PFSK-1 (cell line): Measurements from ENCODE around the gene SH3PXD2A.

Experiments
- FOXP2 ChIP-seq: optimal IDR thresholded peaks from 2 replicates; pipeline ENCODE3; 2011; ENCODE audit warnings: borderline replicate concordance, control low read depth, inconsistent platforms; ENCODE audit not compliant: insufficient read depth; ENCODE audit errors: extremely low read length, extremely low read depth
- POLR2AphosphoS5 ChIP-seq: IDR thresholded peaks from 2 replicates; pipeline ENCODE4 v1.6.1; 2012; ENCODE audit warnings: low read depth, mild to moderate bottlenecking, control low read depth, low read length, moderate library complexity
- SIN3A ChIP-seq: IDR thresholded peaks from 2 replicates; pipeline ENCODE4 v1.6.1; 2012; ENCODE audit warnings: mild to moderate bottlenecking, low read length, moderate library complexity, borderline replicate concordance; ENCODE audit not compliant: insufficient read depth
- TAF1 ChIP-seq: IDR thresholded peaks from 2 replicates; pipeline ENCODE4 v1.6.1; 2012; ENCODE audit warnings: low read length, control low read depth, borderline replicate concordance; ENCODE audit not compliant: insufficient read depth
- TF ChIP-seq, protein P1 (sequence below), 2 experiments: IDR thresholded peaks; 2 replicates each; pipeline versions ENCODE4 v1.6.1 to v1.8.0; 2011 to 2012; ENCODE audit warnings: low read depth in 2 of 2, low read length in 2 of 2, control low read depth in 1 of 2, inconsistent platforms in 1 of 2, mild to moderate bottlenecking in 1 of 2, moderate library complexity in 1 of 2; ENCODE audit not compliant: insufficient read depth in 1 of 2

The SH3PXD2A gene

GRCh38 chr10:103545771-103546281 is 309.6 kb downstream of the SH3PXD2A start:
- TF ChIP-seq SIN3A (no peak), POLR2AphosphoS5 (no peak), FOXP2 (no peak), TAF1 (no peak)
- TF ChIP-seq, protein P1, sequence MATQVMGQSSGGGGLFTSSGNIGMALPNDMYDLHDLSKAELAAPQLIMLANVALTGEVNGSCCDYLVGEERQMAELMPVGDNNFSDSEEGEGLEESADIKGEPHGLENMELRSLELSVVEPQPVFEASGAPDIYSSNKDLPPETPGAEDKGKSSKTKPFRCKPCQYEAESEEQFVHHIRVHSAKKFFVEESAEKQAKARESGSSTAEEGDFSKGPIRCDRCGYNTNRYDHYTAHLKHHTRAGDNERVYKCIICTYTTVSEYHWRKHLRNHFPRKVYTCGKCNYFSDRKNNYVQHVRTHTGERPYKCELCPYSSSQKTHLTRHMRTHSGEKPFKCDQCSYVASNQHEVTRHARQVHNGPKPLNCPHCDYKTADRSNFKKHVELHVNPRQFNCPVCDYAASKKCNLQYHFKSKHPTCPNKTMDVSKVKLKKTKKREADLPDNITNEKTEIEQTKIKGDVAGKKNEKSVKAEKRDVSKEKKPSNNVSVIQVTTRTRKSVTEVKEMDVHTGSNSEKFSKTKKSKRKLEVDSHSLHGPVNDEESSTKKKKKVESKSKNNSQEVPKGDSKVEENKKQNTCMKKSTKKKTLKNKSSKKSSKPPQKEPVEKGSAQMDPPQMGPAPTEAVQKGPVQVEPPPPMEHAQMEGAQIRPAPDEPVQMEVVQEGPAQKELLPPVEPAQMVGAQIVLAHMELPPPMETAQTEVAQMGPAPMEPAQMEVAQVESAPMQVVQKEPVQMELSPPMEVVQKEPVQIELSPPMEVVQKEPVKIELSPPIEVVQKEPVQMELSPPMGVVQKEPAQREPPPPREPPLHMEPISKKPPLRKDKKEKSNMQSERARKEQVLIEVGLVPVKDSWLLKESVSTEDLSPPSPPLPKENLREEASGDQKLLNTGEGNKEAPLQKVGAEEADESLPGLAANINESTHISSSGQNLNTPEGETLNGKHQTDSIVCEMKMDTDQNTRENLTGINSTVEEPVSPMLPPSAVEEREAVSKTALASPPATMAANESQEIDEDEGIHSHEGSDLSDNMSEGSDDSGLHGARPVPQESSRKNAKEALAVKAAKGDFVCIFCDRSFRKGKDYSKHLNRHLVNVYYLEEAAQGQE (IDR thresholded peaks at IDR 0.05; ENCODE audit: insufficient read depth in 1 of 2, low read depth in 2 of 2, low read length in 2 of 2) = no peak

- TF ChIP-seq SIN3A (no peak), FOXP2 (no peak), POLR2AphosphoS5 (no peak), TAF1 (no peak)
- TF ChIP-seq, protein P1 (IDR thresholded peaks at IDR 0.05; ENCODE audit: insufficient read depth in 1 of 2, low read depth in 2 of 2, low read length in 2 of 2) = no peak
Measured at GRCh38 chr10:103545366-103545765, 310.0 kb downstream of the SH3PXD2A start.

GRCh38 chr10:103544657-103545310 is 310.6 kb downstream of the SH3PXD2A start:
- no peak for TF ChIP-seq POLR2AphosphoS5
- TF ChIP-seq, protein P1 (IDR thresholded peaks at IDR 0.05; ENCODE audit: insufficient read depth in 1 of 2, low read depth in 2 of 2, low read length in 2 of 2) = no peak
- no peak for TF ChIP-seq TAF1
- TF ChIP-seq SIN3A = no peak
- TF ChIP-seq FOXP2 = no peak
